K562 (cell line): ENCODE results near the gene ZNF575. TPM values are rescaled to one million over a fixed set of nuclear protein-coding genes. Genes with fewer than 3 reads are reported as not detected.

Experiments used
- ATAC-seq: fragments of 200-7000 bp; cut with Tn5 transposase; 3 replicates; pipeline ENCODE4 v1.9.1; 2020; ENCODE audit warnings: moderate library complexity
- BruUV-seq: library from RNA; stranded (reverse); fragments of 400-500 nt; replicated peaks from 2 replicates; lab custom pipeline; 2021; lab: Mats Ljungman, UMichigan
- CTCF ChIA-PET: fragments of 300-600 bp; formaldehyde crosslinking; extraction: SDS; loops from one replicate; lab custom pipeline; 2021; ENCODE audit warnings: low intra/inter-chr PET ratio; lab: Yijun Ruan, JAX
- POLR2A ChIA-PET: fragments of 300-600, 350-650 bp; sonication (Branson Sonifier 250); formaldehyde crosslinking; extraction: SDS; loops from one replicate; lab custom pipeline; 2021; ENCODE audit warnings: antibody characterized with exemption, inconsistent platforms; lab: Yijun Ruan, JAX
- DNase-seq, 4 experiments: peaks; one replicate each; pipeline versions ENCODE4 v3.0.0 to v3.0.0-alpha.2; 2011 to 2018; ENCODE audit warnings: low spot score in 3 of 4, mixed read lengths in 3 of 4; ENCODE audit errors: extremely low read depth in 1 of 4
- FAIRE-seq: peaks from 2 replicates; lab custom pipeline; 2011; peaks lifted over from hg19 to GRCh38; lab: Jason Lieb, UNC
- H2AFZ ChIP-seq: 2 replicates; pipeline ENCODE4 v1.6.0; 2011; ENCODE audit warnings: low read depth, low read length, control low read depth, inconsistent platforms
- H3K27ac ChIP-seq: fragments of 200-600 bp; 3 replicates; pipeline ENCODE4 v1.8.0; 2011; ENCODE audit warnings: low read depth, mild to moderate bottlenecking, control low read depth, inconsistent platforms, low read length, moderate library complexity, mixed read lengths; ENCODE audit errors: extremely low read depth
- H3K27me3 ChIP-seq, 2 experiments: fragments of 300-600 bp in 1 of 2; 2 replicates in 1 of 2; 3 replicates in 1 of 2; pipeline versions ENCODE4 v1.6.0 to v1.8.0; 2011; ENCODE audit warnings: inconsistent platforms in 2 of 2, low read length in 2 of 2, mild to moderate bottlenecking in 1 of 2, mixed read lengths in 1 of 2, moderate library complexity in 1 of 2; ENCODE audit not compliant: control insufficient read depth in 2 of 2, insufficient read depth in 2 of 2
- H3K36me3 ChIP-seq: fragments of 300-600 bp; 3 replicates; pipeline ENCODE4 v1.8.0; 2011; ENCODE audit warnings: mild to moderate bottlenecking, low read length, inconsistent platforms; ENCODE audit not compliant: control insufficient read depth, insufficient read depth
- H3K4me1 ChIP-seq, 2 experiments: fragments of 200-600 bp in 1 of 2; replicated peaks in 1 of 2; 2 replicates in 1 of 2; 3 replicates in 1 of 2; pipeline versions ENCODE4 v1.5.1 to v1.8.0; 2011; ENCODE audit warnings: inconsistent platforms in 2 of 2, low read length in 2 of 2, mild to moderate bottlenecking in 1 of 2, mixed read lengths in 1 of 2, moderate library complexity in 1 of 2; ENCODE audit not compliant: control insufficient read depth in 2 of 2, insufficient read depth in 2 of 2
- H3K4me2 ChIP-seq: 2 replicates; pipeline ENCODE4 v1.6.1; 2011; ENCODE audit warnings: low read length, control low read depth, inconsistent platforms, mixed read lengths; ENCODE audit not compliant: insufficient read depth
- H3K4me3 ChIP-seq: fragments of 200-600 bp; sonication (generic), shearing (Covaris generic); 2 replicates; pipeline ENCODE4 v1.5.1; 2016; ENCODE audit warnings: control low read depth, inconsistent platforms
- H3K79me2 ChIP-seq: fragments of 200-600 bp; 3 replicates; pipeline ENCODE4 v1.8.0; 2011; ENCODE audit warnings: low read length, inconsistent platforms; ENCODE audit not compliant: control insufficient read depth, insufficient read depth
- H3K9ac ChIP-seq, 2 experiments: 2 replicates each; pipeline versions ENCODE4 v1.6.0 to v1.6.1; 2011; ENCODE audit warnings: low read depth in 2 of 2, low read length in 2 of 2, control low read depth in 1 of 2, inconsistent platforms in 1 of 2, mild to moderate bottlenecking in 1 of 2, mixed read lengths in 1 of 2; ENCODE audit not compliant: insufficient read depth in 1 of 2
- H3K9me1 ChIP-seq: one replicate; pipeline ENCODE4 v1.6.0; 2011; ENCODE audit warnings: inconsistent platforms, mild to moderate bottlenecking, low read length, moderate library complexity; ENCODE audit not compliant: control insufficient read depth, insufficient read depth
- H3K9me3 ChIP-seq: replicated peaks from 2 replicates; pipeline ENCODE4 v1.5.1; 2011; ENCODE audit warnings: low read depth, low read length, inconsistent platforms; ENCODE audit not compliant: control insufficient read depth, insufficient read depth
- H4K20me1 ChIP-seq: replicated peaks from 2 replicates; pipeline ENCODE4 v1.6.1; 2011; ENCODE audit warnings: low read length, inconsistent platforms, mixed read lengths; ENCODE audit not compliant: control insufficient read depth, insufficient read depth
- RBM14 ChIP-seq: fragments of 200-400 bp; formaldehyde crosslinking; IDR thresholded peaks from 2 replicates; pipeline ENCODE4 v1.6.1; 2018; ENCODE audit warnings: low read depth, mild to moderate bottlenecking, low read length, moderate library complexity, borderline replicate concordance; ENCODE audit not compliant: insufficient read depth
- RBM34 ChIP-seq: fragments of 200-400 bp; formaldehyde crosslinking; IDR thresholded peaks from 2 replicates; pipeline ENCODE4 v1.6.1; 2018; ENCODE audit warnings: low read length, borderline replicate concordance; ENCODE audit not compliant: insufficient read depth
- SP2 ChIP-seq: IDR thresholded peaks from 2 replicates; pipeline ENCODE4 v1.6.1; 2011; ENCODE audit warnings: mild to moderate bottlenecking, low read depth, low read length, moderate library complexity; ENCODE audit not compliant: poor library complexity, severe bottlenecking; ENCODE audit errors: extremely low read depth
- TSC22D4 ChIP-seq: fragments of 450-650 bp; IDR thresholded peaks from 2 replicates; pipeline ENCODE4 v1.6.1; 2016; ENCODE audit warnings: missing genetic modification characterization, missing biosample characterization, control low read depth
- YBX1 ChIP-seq: fragments of 450-650 bp; IDR thresholded peaks from 2 replicates; pipeline ENCODE4 v1.7.1; 2016; ENCODE audit warnings: mild to moderate bottlenecking
- ZFP36 ChIP-seq: fragments of 150-350 bp; IDR thresholded peaks from 2 replicates; pipeline ENCODE4 v1.6.1; 2018; ENCODE audit warnings: low read length, low read depth; ENCODE audit not compliant: partially characterized antibody
- ZNF507 ChIP-seq: conservative IDR thresholded peaks from 2 replicates; pipeline ENCODE4 v1.6.1; 2017; ENCODE audit warnings: missing genetic modification characterization, missing compliant biosample characterization
- WGBS: fragments of 100-300 bp; shearing (Covaris generic); methylation state at CpG from one replicate; pipeline ENCODE4 v1.1.6; 2016; ENCODE audit warnings: low coverage, mixed read lengths; ENCODE audit not compliant: insufficient coverage; ENCODE audit errors: missing lambda C conversion rate; 5-methylcytosine and 5-hydroxymethylcytosine counted together
- in situ Hi-C: fragments of 300-500 bp; cut with MboI; formaldehyde crosslinking; loops from 4 replicates; pipeline ENCODE4 v1.15.0; 2018; ENCODE audit warnings: inconsistent platforms, mixed read lengths
- intact Hi-C: fragments of 100-400 bp; cut with micrococcal nuclease; formaldehyde crosslinking; loops from 2 replicates; pipeline ENCODE4 v1.14.2; 2022
- polyA plus RNA-seq, 8 experiments: library from polyadenylated mRNA; depleted of rRNA in 4 of 8; stranded (reverse) in 5 of 8; unstranded in 3 of 8; fragments of >200 nt; fragmentation: Nextera tagmentation in 2 of 8; fragmentation: Illumina TruSeq in 1 of 8; extraction: Ambion mirVana in 2 of 8; extraction: Trizol in 1 of 8; gene quantifications; 2 replicates each; pipeline versions ENCODE4 v1.2.1 to v1.2.3, GENCODE V29; 2011 to 2014; ENCODE audit warnings: inconsistent platforms in 1 of 8, missing spikeins in 1 of 8
- total RNA-seq, 7 experiments: library from RNA; depleted of rRNA in 6 of 7; stranded (reverse); fragments of >200 nt in 6 of 7; fragmentation: Illumina TruSeq in 2 of 7; extraction: Trizol in 2 of 7; gene quantifications; 2 replicates each; pipeline versions ENCODE4 v1.2.1 to v1.2.3, GENCODE V29; 2011 to 2021; ENCODE audit warnings: low replicate concordance in 1 of 7
- TF ChIP-seq, protein P1 (sequence below): fragments of 200-800 bp; sonication (Bioruptor generic); IDR thresholded peaks from 2 replicates; pipeline ENCODE4 v1.6.1; 2017; ENCODE audit warnings: missing genetic modification characterization, missing compliant biosample characterization
- TF ChIP-seq, protein P2 (sequence below): fragments of 450-650 bp; IDR thresholded peaks from 2 replicates; pipeline ENCODE4 v1.6.1; 2018; ENCODE audit not compliant: partially characterized antibody

The ZNF575 gene
- total and polyA plus RNA-seq, 9 of the 15 experiments (the other 6 are each of a cell fraction or from before 2014, with no cell fraction given): 0.20 to 0.98 (median 0.32) TPM; not detected in 6

DNA sequence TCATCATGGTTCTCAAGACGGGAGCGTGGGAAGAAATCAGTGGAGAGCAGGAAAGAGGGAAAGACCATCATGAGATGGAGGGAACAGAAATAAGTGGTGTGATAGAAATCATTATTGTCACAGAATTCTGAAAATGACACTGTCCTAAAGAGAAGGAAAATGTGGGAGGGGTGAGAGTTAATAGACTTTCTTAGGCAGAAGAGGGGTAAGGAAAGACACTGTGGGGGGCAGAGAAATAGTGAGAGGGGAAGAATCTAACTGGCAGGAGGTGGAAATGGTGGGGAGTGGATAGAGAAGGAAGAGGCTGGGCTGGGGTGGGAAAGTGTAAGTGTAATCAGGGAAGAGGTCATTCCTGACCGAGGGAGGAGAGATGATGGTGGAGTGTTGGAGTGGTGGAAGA, 45.8 kb downstream of the ZNF575 start:
- H2AFZ ChIP-seq: no peak overlapping the region
- peaks cover 15 to 29% of the 10 kb centered on the region in 2 experiments; a peak in 4 of 5 replicates for H3K4me1 ChIP-seq
- in situ Hi-C loops: no loop called here
- no peak for DNase-seq
- no peaks in the 10 kb centered on the region; a peak in 1 of 5 replicates for H3K27me3 ChIP-seq
- H3K9me3 ChIP-seq: no peaks in the 10 kb centered on the region
- H3K27ac ChIP-seq: no peak overlapping the region
- H4K20me1 ChIP-seq: no peaks in the 10 kb centered on the region
- H3K79me2 ChIP-seq: peaks cover 12% of the 10 kb centered on the region
- H3K36me3 ChIP-seq: no peaks in the 10 kb centered on the region
- H3K4me2 ChIP-seq: no peak overlapping the region
- no peak for FAIRE-seq
- WGBS: 52% methylated on average over 3 of the region's 3 CpGs
- H3K4me3 ChIP-seq: no peak overlapping the region
- no peaks in the 10 kb centered on the region for H3K9me1 ChIP-seq
- TF ChIP-seq, protein P1, sequence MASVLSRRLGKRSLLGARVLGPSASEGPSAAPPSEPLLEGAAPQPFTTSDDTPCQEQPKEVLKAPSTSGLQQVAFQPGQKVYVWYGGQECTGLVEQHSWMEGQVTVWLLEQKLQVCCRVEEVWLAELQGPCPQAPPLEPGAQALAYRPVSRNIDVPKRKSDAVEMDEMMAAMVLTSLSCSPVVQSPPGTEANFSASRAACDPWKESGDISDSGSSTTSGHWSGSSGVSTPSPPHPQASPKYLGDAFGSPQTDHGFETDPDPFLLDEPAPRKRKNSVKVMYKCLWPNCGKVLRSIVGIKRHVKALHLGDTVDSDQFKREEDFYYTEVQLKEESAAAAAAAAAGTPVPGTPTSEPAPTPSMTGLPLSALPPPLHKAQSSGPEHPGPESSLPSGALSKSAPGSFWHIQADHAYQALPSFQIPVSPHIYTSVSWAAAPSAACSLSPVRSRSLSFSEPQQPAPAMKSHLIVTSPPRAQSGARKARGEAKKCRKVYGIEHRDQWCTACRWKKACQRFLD (CRISPR knock-in tag): no peak
- TF ChIP-seq ZFP36 (no peak), RBM14 (no peak), TSC22D4 (tag) (no peak), YBX1 (no peak), ZNF507 (tag) (no peak), RBM34 (no peak), SP2 (no peak)
- TF ChIP-seq, protein P2, sequence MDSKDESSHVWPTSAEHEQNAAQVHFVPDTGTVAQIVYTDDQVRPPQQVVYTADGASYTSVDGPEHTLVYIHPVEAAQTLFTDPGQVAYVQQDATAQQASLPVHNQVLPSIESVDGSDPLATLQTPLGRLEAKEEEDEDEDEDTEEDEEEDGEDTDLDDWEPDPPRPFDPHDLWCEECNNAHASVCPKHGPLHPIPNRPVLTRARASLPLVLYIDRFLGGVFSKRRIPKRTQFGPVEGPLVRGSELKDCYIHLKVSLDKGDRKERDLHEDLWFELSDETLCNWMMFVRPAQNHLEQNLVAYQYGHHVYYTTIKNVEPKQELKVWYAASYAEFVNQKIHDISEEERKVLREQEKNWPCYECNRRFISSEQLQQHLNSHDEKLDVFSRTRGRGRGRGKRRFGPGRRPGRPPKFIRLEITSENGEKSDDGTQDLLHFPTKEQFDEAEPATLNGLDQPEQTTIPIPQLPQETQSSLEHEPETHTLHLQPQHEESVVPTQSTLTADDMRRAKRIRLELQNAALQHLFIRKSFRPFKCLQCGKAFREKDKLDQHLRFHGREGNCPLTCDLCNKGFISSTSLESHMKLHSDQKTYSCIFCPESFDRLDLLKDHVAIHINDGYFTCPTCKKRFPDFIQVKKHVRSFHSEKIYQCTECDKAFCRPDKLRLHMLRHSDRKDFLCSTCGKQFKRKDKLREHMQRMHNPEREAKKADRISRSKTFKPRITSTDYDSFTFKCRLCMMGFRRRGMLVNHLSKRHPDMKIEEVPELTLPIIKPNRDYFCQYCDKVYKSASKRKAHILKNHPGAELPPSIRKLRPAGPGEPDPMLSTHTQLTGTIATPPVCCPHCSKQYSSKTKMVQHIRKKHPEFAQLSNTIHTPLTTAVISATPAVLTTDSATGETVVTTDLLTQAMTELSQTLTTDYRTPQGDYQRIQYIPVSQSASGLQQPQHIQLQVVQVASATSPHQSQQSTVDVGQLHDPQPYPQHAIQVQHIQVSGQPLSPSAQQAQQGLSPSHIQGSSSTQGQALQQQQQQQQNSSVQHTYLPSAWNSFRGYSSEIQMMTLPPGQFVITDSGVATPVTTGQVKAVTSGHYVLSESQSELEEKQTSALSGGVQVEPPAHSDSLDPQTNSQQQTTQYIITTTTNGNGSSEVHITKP: peak; percentile 64
- POLR2A ChIA-PET: interaction anchor here (0.9 kb wide), 1 partner anchor 86 kb away, joined by 5 read pairs; no protein-coding TSS in a partner anchor
- CTCF ChIA-PET: no interaction called here
- intact Hi-C loops: no loop called here
- no TSS peak for BruUV-seq
- H3K9ac ChIP-seq: no peak overlapping the region
- ATAC-seq: no peak
